GM19372 (cell line): ENCODE results near the gene SFTPB.
"Not testable (repeated sequence)": the region's sequence is repeated elsewhere in the genome, so short reads cannot be mapped to it uniquely, and the experiment has no call there.

Source experiments
- ATAC-seq: cut with Tn5 transposase; IDR thresholded peaks from one replicate; pipeline ENCODE4 v1.9.1; 2021; ENCODE audit warnings: mild to moderate bottlenecking, low read depth, moderate library complexity; ENCODE audit not compliant: unreplicated experiment

The SFTPB gene

DNA sequence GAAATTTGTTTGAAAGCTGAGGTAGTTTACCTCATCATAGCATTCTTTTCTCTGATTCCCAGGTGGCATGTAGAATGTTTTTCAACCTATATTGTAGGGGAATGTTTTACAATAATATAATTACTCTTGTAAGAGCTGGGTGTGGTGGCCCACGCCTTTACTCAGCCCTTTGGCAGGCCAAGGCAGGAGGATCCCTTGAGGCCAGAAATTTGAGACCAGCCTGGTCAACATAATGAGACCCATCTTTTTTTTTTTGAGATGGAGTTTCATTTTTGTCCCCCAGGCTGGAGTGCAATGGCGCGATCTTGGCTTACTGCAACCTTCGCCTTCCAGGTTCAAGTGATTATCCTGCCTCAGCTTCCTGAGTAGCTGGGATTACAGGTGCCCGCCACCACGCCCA, 48.4 kb downstream of the SFTPB start:
- ATAC-seq, result no peak

DNA sequence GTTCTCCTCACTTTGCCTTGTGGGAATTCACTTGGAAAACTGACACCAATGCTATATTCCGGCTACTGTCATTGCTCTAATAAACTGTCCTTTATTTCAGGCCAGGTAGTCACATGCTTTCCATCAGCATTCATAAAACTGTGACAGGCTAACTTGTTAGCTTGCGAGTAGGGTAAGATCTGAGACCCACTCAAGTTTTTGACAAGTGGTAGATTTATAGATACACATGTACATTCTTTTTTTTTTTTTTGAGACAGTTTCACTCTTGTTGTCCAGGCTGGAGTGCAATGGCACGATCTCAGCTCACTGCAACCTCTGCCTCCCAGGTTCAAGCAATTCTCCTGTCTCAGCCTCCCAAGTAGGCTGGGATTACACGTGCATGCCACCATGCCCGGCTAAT, 50.3 kb downstream of the SFTPB start:
- not testable (repeated sequence) for ATAC-seq

DNA sequence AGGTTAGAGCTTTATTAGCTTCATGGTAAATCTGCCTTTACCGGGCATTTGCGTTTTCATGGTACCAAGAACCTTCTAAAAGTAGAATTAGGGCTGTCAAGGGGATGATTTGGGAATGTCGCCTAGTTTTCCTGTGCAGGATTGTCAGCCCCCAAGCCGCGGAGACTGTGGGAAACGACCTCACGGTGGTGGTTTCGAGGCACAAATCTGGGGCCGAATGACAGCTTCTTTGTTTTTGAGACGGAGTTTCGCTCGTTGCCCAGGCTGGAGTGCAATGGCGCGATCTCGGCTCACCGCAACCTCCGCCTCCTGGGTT, 52.6 kb downstream of the SFTPB start:
- no peak for ATAC-seq

DNA sequence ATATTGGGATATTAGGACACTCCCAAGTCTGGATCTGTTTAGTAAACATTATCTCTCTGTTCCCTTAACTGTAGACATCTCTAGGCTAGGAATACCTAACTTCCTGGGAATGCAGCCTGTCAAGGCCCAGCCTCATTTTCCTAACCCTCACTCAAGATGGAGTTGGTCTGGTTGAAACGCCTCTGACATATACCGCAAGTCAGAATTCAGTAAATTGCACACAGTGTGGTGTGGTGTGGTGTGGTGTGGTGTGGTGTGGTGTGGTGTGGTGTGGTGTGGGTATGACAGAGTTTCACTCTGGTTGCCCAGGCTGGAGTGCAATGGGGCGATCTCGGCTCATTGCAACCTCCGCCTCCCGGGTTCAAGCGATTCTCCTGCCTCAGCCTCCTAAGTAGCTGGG, 53.2 kb downstream of the SFTPB start:
- not testable (repeated sequence) for ATAC-seq

DNA sequence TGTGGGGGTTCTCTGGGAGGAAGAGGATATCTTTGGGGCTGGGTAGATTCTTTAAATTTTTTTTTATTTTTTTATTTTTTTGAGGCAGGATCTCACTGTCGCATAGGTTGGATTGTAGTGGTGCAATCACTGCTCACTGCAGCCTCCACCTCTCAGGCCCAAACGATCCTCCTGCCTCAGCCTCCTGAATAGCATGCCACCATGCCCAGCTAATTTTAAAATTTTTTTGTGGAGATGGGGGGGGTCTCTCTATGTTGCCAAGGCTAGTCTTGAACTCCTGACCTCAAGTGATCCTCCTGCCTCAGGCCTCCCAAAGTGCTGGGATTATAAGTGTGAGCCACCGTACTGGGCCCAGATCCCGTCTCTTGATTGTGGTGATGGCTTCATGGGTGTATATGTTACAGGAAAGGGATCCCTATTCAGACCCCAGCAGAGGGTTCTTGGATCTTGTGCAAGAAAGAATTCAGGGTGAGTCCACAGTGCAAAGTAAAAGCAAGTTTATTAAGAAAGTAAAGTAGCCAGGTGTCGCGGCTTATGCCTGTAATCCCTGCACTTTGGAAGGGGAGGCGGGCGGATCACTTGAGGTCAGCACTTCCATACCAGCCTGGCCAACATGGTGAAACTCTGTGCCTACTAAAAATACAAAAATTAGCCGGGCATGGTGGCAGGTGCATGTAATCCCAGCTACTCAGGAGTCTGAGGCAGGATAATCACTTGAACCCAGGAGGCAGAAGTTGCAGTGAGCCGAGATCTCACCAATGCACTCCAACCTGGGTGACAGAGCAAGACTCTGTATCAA, 54.1 kb downstream of the SFTPB start:
- no peak for ATAC-seq

DNA sequence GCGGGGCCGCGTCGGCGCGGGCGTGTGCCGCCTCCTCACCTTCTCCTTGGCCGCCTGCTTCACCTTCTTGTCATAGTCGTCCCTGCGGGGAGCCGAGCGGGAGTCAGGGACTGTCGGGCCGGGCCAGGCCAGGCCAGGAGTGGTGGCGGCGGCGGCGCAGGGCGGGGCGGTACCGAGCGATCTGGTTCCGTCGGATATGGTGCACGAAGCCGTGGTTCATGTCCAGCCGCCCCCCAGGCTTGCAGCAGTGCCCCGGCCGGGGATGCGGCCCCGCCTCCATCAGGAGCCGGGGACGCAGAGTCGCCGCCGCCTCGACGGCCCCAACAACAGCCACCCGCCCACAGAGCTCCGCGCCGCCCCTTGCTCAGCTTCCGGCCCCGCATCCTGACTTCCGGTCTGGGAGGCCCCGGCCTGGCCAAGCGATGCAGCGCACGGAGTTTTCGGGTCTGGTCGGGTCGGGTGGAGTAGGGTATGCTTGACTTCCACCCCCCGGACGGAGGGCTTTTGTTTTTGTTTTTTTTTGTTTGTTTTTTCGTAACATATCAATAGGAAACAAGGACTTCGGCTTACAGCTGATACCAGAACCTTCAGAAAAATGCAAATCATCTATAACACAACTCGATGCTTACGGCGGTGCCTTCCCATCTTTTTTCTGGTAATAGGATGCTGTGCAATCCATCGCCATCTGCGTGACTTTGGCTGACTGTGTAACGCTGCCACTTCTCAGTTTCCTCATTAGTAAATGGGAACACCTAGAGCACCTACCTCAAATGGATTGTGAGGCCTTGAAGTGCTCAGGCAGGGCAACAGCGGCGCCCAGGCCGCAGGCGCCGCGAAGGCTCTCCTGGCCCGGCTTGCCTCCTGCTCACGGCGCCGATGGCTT, 56.1 kb downstream of the SFTPB start, which contains the start of gene C2orf68:
Gene C2orf68, minus strand, starts transcription at position 362 of the 883 bp plus-strand sequence. Its CDS starts 82 bp downstream, at position 280.
- ATAC-seq, result peak; percentile 73

DNA sequence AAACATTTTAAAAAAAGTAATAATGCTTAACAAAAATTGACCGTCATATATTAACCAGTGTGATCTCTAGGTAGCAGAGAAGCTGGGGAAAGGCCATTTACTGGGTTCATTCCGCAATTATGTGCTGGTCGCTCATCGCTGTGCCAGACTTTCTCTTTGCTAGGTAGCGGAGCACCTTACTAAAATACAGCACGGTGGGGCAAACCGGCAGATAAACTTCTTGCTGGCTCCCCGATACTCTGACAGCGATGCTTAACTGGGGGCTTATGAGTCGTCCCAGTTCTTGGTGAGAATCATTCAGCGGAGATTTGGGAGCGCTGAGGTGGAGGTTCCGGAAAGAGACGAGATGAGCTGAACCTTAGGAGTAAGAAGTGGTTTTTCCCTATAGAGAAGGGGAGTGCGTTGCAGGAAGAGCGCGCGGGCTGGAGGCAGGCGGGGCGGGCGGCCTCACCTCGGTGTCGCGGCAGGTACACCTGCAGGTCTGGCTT, 56.7 kb downstream of the SFTPB start:
- no peak for ATAC-seq
